Upper lobe of left lung (tissue), 6 donors: ENCODE results near the gene SERPINB6. TPM values are rescaled to one million over a fixed set of nuclear protein-coding genes. Genes with fewer than 3 reads are reported as not detected.

ENCODE experiments used
- ATAC-seq, 2 donors: fragments of 200-7000 bp; cut with Tn5 transposase; one replicate each; pipeline ENCODE4 v1.9.1; 2022; ENCODE audit warnings: mild to moderate bottlenecking in 2 of 2, moderate library complexity in 2 of 2; ENCODE audit not compliant: low FRiP score in 2 of 2
- DNase-seq, 2 donors: peaks; one replicate each; pipeline ENCODE4 v3.0.0-alpha.2; 2019 to 2020
- H3K27ac ChIP-seq, 4 donors: fragments of 200-600 bp; sonication (generic); one replicate each; pipeline ENCODE4 v1.5.1; 2016 to 2019
- H3K27me3 ChIP-seq, 4 donors: fragments of 200-600 bp; sonication (generic); one replicate each; pipeline ENCODE4 v1.5.1; 2017 to 2019
- H3K36me3 ChIP-seq, 4 donors: fragments of 200-600 bp; sonication (generic); one replicate each; pipeline ENCODE4 v1.5.1; 2016 to 2019
- H3K4me1 ChIP-seq, 4 donors: fragments of 200-600 bp; sonication (generic); one replicate each; pipeline ENCODE4 v1.5.1; 2018 to 2019
- H3K4me3 ChIP-seq, 4 donors: fragments of 200-600 bp; sonication (generic); one replicate each; pipeline ENCODE4 v1.5.1; 2017 to 2019; ENCODE audit warnings: mild to moderate bottlenecking in 2 of 4, moderate library complexity in 1 of 4
- H3K9me3 ChIP-seq, 4 donors: fragments of 200-600 bp; sonication (generic); one replicate each; pipeline ENCODE4 v1.5.1; 2018 to 2019
- CTCF ChIP-seq, 6 experiments: fragments of 450-650 bp in 4 of 6; fragments of 200-600 bp in 2 of 6; sonication (generic) in 2 of 6; IDR thresholded peaks; one replicate each; pipeline ENCODE4 v1.5.1; 2016 to 2019; ENCODE audit warnings: antibody characterized with exemption in 6 of 6
- EP300 ChIP-seq, 4 donors: sonication (generic); formaldehyde crosslinking; IDR thresholded peaks; one replicate each; pipeline ENCODE4 v1.5.1; 2017; ENCODE audit warnings: antibody characterized with exemption in 4 of 4, control low read depth in 2 of 4
- POLR2A ChIP-seq, 4 donors: fragments of 450-650 bp; IDR thresholded peaks; one replicate each; pipeline ENCODE4 v1.5.1; 2016 to 2017; ENCODE audit warnings: antibody characterized with exemption in 4 of 4, mild to moderate bottlenecking in 2 of 4
- POLR2AphosphoS5 ChIP-seq, 2 donors: sonication (generic); formaldehyde crosslinking; IDR thresholded peaks; one replicate each; pipeline ENCODE4 v1.5.1; 2017; ENCODE audit warnings: antibody characterized with exemption in 2 of 2
- WGBS, 2 donors: methylation state at CpG; one replicate each; pipeline ENCODE4 v1.1.5; 2017 to 2018; 5-methylcytosine and 5-hydroxymethylcytosine counted together
- total RNA-seq, 6 donors: library from RNA; depleted of rRNA in 4 of 6; stranded (reverse); fragments of >200 nt in 4 of 6; gene quantifications; one replicate each; pipeline versions ENCODE4 v1.1.0 to v1.2.1, GENCODE V29; 2016 to 2021
- donor health status: DM: no; HTN: no; CAD: no; lungs with moderate emphysema.
- donor health status: DM: no; HTN: yes; CAD: no; lungs with severe emphysema.

SERPINB6 gene
- total RNA-seq, 6 donors from 2014 or later: 133 to 181 (median 150) TPM

GRCh38 chr6:2950713-2951112, 20.7 kb downstream of the SERPINB6 start:
- H3K27me3 ChIP-seq: no peaks in the 10 kb centered on the region
- no peak overlapping the region for H3K4me3 ChIP-seq
- H3K36me3 ChIP-seq: peaks cover 18 to 63% (median 22%) of the 10 kb centered on the region in 4 donors
- WGBS, 2 donors: 79 to 83% methylated on average over 11 to 12 of the region's 12 CpGs
- no peak for ATAC-seq
- H3K27ac ChIP-seq: peak overlapping the region in 2 of 4 donors; percentile 7 to 69
- no peak for DNase-seq
- peaks cover 11 to 18% (median 14%) of the 10 kb centered on the region in 4 donors for H3K4me1 ChIP-seq
- H3K9me3 ChIP-seq: no peaks in the 10 kb centered on the region
- TF ChIP-seq EP300 (IDR thresholded peaks at IDR 0.05): no peak
- TF ChIP-seq CTCF (IDR thresholded peaks at IDR 0.05): no peak
- no peak for TF ChIP-seq POLR2AphosphoS5 (IDR thresholded peaks at IDR 0.05)
- TF ChIP-seq POLR2A (IDR thresholded peaks at IDR 0.05): no peak

- H3K4me3 ChIP-seq: no peak overlapping the region
- H3K27me3 ChIP-seq: no peaks in the 10 kb centered on the region
- peaks cover 14 to 55% (median 20%) of the 10 kb centered on the region in 4 donors for H3K36me3 ChIP-seq
- no peak for ATAC-seq
- DNase-seq: no peak
- H3K4me1 ChIP-seq: peaks cover 11 to 18% (median 14%) of the 10 kb centered on the region in 4 donors
- H3K9me3 ChIP-seq: no peaks in the 10 kb centered on the region
- TF ChIP-seq EP300 (IDR thresholded peaks at IDR 0.05) (no peak), POLR2A (IDR thresholded peaks at IDR 0.05) (no peak), POLR2AphosphoS5 (IDR thresholded peaks at IDR 0.05) (no peak), CTCF (IDR thresholded peaks at IDR 0.05) (no peak)
- 86 to 88% methylated on average over 5 to 6 of the region's 6 CpGs for WGBS, 2 donors
- peak overlapping the region in 1 of 4 donors; percentile 31 for H3K27ac ChIP-seq
Measured at GRCh38 chr6:2949536-2950083, 21.8 kb downstream of the SERPINB6 start.

- ATAC-seq (no peak), DNase-seq (no peak)
- peaks cover 9 to 51% (median 20%) of the 10 kb centered on the region in 4 donors for H3K36me3 ChIP-seq
- H3K9me3 ChIP-seq: no peaks in the 10 kb centered on the region
- H3K27ac ChIP-seq: no peak overlapping the region
- H3K27me3 ChIP-seq: no peaks in the 10 kb centered on the region
- H3K4me1 ChIP-seq: peaks cover 11 to 18% (median 14%) of the 10 kb centered on the region in 4 donors
- WGBS, 2 donors: 94 to 95% methylated on average over 12 of the region's 12 CpGs
- TF ChIP-seq POLR2A (IDR thresholded peaks at IDR 0.05) (no peak), EP300 (IDR thresholded peaks at IDR 0.05) (no peak), CTCF (IDR thresholded peaks at IDR 0.05) (no peak), POLR2AphosphoS5 (IDR thresholded peaks at IDR 0.05) (no peak)
- H3K4me3 ChIP-seq: no peak overlapping the region
Measured at GRCh38 chr6:2949121-2949520, 22.2 kb downstream of the SERPINB6 start.

GRCh38 chr6:2948228-2949025, 22.9 kb downstream of the SERPINB6 start:
- Histone ChIP-seq H3K4me3 (no peak overlapping the region), H3K9me3 (no peaks in the 10 kb centered on the region), H3K36me3 (peaks cover 8 to 45% (median 20%) of the 10 kb centered on the region in 4 donors), H3K4me1 (peaks cover 13 to 19% (median 16%) of the 10 kb centered on the region in 4 donors), H3K27me3 (no peaks in the 10 kb centered on the region), H3K27ac (no peak overlapping the region)
- no peak for DNase-seq
- TF ChIP-seq CTCF (IDR thresholded peaks at IDR 0.05) (no peak), EP300 (IDR thresholded peaks at IDR 0.05) (no peak), POLR2A (IDR thresholded peaks at IDR 0.05) (no peak), POLR2AphosphoS5 (IDR thresholded peaks at IDR 0.05) (no peak)
- no peak for ATAC-seq
- WGBS, 2 donors: 91 to 93% methylated on average over 29 to 30 of the region's 30 CpGs
